Measurements from ENCODE around the gene CALN1.

The CALN1 gene

GRCh38 chr7:72039460-72039859 lies 372.7 kb downstream of the CALN1 start:
- no peak for DNase-seq (ENCODE audit: low read depth)
- TF ChIP-seq CTCF (IDR thresholded peaks at IDR 0.05; ENCODE audit: low read depth, low read length, missing control alignments) = no peak
- in situ Hi-C loops (cut with HindIII; ENCODE audit: low sequenced_read_pairs) = no loop called here
- no peak overlapping the region for H3K4me3 ChIP-seq (ENCODE audit: low read depth, low read length)

- no peak overlapping the region for H3K4me3 ChIP-seq (ENCODE audit: low read depth, low read length)
- no peak for DNase-seq (ENCODE audit: low read depth)
- no peak for TF ChIP-seq CTCF (IDR thresholded peaks at IDR 0.05; ENCODE audit: low read depth, low read length, missing control alignments)
- in situ Hi-C loops (cut with HindIII; ENCODE audit: low sequenced_read_pairs) = no loop called here
Measured at GRCh38 chr7:72038022-72038732, 374.0 kb downstream of the CALN1 start.

GRCh38 chr7:72037516-72037915 lies 374.6 kb downstream of the CALN1 start:
- no peak overlapping the region for H3K4me3 ChIP-seq (ENCODE audit: low read depth, low read length)
- DNase-seq (ENCODE audit: low read depth) = no peak
- in situ Hi-C loops (cut with HindIII; ENCODE audit: low sequenced_read_pairs) = no loop called here

GRCh38 chr7:72035266-72035665 lies 376.9 kb downstream of the CALN1 start:
- H3K4me3 ChIP-seq (ENCODE audit: low read depth, low read length) = no peak overlapping the region
- no peak for TF ChIP-seq CTCF (IDR thresholded peaks at IDR 0.05; ENCODE audit: low read depth, low read length, missing control alignments)
- in situ Hi-C loops (cut with HindIII; ENCODE audit: low sequenced_read_pairs) = no loop called here
- no peak for DNase-seq (ENCODE audit: low read depth)

More at GRCh38 chr7:72037516-72037915, 374.6 kb downstream of the CALN1 start:
- TF ChIP-seq CTCF (IDR thresholded peaks at IDR 0.05; ENCODE audit: low read depth, low read length, missing control alignments) = no peak

DNA sequence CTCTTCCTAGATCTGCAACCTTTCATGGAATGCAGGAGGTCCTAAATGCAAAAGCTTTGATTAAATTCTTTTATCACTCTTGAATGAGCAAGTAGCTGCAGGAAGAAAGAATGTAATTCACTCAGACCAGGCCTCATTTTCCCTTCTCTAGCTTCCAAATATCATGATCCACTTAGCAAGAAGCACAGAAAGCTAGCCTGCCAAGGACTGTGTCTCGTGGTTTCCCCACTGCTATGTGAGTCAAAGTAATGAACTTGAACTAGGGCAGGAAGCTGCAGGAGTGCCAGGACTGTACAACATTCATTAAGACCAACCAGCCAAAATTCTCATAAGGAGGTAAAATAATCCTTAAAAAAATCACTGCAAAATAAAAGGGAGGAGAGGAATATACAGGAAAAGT lies 379.2 kb downstream of the CALN1 start:
- no peak overlapping the region for H3K4me3 ChIP-seq (ENCODE audit: low read depth, low read length)
- in situ Hi-C loops (cut with HindIII; ENCODE audit: low sequenced_read_pairs) = no loop called here
- TF ChIP-seq CTCF (IDR thresholded peaks at IDR 0.05; ENCODE audit: low read depth, low read length, missing control alignments) = no peak
- no peak for DNase-seq (ENCODE audit: low read depth)

- no peak overlapping the region for H3K4me3 ChIP-seq (ENCODE audit: low read depth, low read length)
- TF ChIP-seq CTCF (IDR thresholded peaks at IDR 0.05; ENCODE audit: low read depth, low read length, missing control alignments) = no peak
- in situ Hi-C loops (cut with HindIII; ENCODE audit: low sequenced_read_pairs) = no loop called here
- DNase-seq (ENCODE audit: low read depth) = no peak
Measured at GRCh38 chr7:72030994-72031667, 381.0 kb downstream of the CALN1 start.

Data from astrocyte of the cerebellum (primary cell).